Mesodermal cell (in vitro differentiated cells): ENCODE measurements around the gene ERLIN1.

Experiments
- H3K27ac ChIP-seq: 2 replicates; pipeline ENCODE4 v1.7.0; 2013; ENCODE audit warnings: mild to moderate bottlenecking, low read depth, low read length, moderate library complexity; ENCODE audit not compliant: severe bottlenecking
- H3K36me3 ChIP-seq: 2 replicates; pipeline ENCODE4 v1.7.1; 2013; ENCODE audit warnings: mild to moderate bottlenecking, low read length, moderate library complexity; ENCODE audit not compliant: control insufficient read depth, insufficient read depth
- H3K4me1 ChIP-seq: one replicate; pipeline ENCODE4 v1.7.1; 2013; ENCODE audit warnings: mild to moderate bottlenecking, low read length; ENCODE audit not compliant: insufficient read depth, control insufficient read depth, poor library complexity, severe bottlenecking
- H3K4me3 ChIP-seq: 2 replicates; pipeline ENCODE4 v1.7.0; 2013; ENCODE audit warnings: low read length, control low read depth, mild to moderate bottlenecking; ENCODE audit not compliant: insufficient read depth, poor library complexity, severe bottlenecking; ENCODE audit errors: extremely low read depth
- H3K9me3 ChIP-seq: 2 replicates; pipeline ENCODE4 v1.7.1; 2013; ENCODE audit warnings: mild to moderate bottlenecking, low read length, moderate library complexity; ENCODE audit not compliant: control insufficient read depth
- WGBS, 2 experiments: methylation state at CpG; one replicate each; pipeline ENCODE4 v1.1.5; 2013; ENCODE audit warnings: missing lambda C conversion rate in 2 of 2; ENCODE audit not compliant: insufficient coverage in 2 of 2; 5-methylcytosine and 5-hydroxymethylcytosine counted together

Gene ERLIN1

DNA sequence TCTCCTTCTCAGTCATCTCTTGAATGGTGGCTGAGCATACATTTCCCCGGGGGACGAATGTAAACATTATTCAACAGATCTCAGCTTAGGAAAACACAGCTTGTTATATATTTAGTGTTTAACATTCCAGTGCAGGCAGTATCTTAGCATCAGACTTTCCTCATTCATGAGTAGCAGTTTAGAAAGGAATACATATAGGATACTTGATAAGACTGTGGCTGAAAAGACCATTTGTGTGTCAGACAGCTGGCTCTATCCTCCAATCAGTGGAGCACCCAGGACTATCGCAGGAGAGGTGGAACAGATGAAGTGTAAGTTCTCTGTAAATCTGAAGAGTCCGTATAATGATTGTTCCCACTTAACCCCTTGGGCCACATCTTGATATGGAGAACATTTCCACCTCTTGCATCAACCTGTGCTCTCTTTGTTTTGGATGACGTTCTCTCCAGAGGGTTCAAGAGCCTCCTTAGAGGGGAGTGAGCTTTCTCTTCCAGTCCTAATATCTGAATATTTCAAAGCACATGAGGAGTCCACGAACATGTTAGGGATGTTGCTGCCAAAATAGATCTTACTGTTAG lies 34.0 kb downstream of the ERLIN1 start:
- peaks cover 3% of the 10 kb centered on the region for H3K4me1 ChIP-seq
- WGBS, 2 experiments = 95% methylated on average over 3 of the region's 6 CpGs; no CpG with 5 or more reads in 1 of the 2 experiments
- no peak overlapping the region for H3K4me3 ChIP-seq
- H3K9me3 ChIP-seq = no peaks in the 10 kb centered on the region
- H3K36me3 ChIP-seq = peaks cover 54% of the 10 kb centered on the region
- no peak overlapping the region for H3K27ac ChIP-seq

DNA sequence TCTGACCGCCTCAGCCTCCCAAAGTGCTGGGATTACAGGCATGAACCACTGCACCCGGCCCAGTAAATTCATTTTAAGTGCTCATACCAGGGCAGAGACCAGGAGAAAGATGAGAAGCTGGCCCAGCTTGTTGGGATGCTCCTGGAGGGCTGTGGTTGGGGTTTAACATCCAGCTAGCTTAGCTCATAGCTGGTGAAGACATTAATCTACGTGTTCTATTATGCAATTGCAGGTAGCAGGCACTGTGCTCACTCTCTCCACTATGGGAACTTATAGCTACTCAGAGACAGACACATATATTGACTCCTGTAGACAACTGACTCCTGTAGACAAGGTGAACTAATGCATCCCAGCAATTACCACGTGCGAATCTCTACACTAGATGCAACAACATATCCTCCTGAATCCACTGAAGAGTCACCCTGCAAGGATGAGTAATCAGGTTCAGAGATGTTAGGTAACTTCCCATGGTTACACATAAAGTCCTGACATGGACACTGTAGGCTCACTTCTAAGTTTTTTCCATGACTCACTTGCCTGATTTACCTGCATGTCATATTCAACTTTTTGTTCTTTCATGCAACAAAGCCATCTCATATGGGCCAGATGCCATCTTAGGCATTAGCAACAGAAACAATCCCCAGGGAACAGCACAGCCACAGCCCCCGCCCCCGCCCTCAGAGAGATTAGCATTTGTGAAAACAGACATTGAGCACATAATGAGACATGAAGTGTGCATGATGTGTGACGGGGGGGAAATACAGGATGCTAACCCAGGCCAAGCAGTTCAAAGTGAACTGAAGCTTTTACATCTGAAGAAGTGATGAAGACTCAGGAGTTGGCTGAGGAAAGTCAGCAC lies 37.2 kb downstream of the ERLIN1 start:
- Histone ChIP-seq H3K27ac (no peak overlapping the region), H3K9me3 (no peaks in the 10 kb centered on the region), H3K4me1 (peaks cover 3% of the 10 kb centered on the region), H3K4me3 (no peak overlapping the region), H3K36me3 (peaks cover 34% of the 10 kb centered on the region)
- WGBS, 2 experiments = 89 to 93% methylated on average over 4 to 6 of the region's 8 CpGs

DNA sequence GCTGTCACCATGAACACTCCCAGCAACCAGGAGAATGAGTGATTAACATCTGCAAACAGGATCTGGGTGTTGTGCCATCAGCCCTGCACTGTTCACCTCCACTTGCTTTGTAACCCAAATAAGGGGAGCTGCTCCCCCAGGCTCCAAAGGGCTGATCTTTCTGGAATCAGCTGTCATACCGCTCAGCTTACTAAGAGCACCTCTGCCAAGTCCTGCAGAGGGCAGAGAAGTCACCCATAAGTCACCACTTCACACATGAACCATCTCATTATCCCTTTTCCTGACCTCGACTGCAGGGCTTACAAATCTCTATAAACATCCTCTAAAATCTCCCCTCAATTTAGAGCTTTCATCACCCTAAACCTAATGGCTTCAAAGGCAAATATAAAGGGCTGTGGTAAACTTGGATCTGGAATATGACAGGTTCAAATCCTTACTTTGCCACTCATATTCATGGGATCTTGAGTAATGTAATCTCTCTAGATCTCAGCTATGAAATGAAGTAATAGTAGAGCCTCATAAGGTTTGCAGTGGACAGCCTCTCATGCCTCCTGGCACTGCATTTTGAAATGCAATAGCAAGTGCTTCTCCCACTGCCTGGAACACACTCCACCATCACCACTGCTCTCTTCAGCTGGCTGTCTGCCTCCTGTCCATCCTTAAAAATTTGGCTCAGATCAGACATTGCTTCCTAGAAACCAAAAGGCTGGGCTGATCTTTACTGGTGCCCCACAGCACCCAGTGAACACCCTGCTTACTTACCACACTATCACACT lies 38.8 kb downstream of the ERLIN1 start:
- Histone ChIP-seq H3K9me3 (no peaks in the 10 kb centered on the region), H3K4me1 (peaks cover 3% of the 10 kb centered on the region), H3K4me3 (no peak overlapping the region), H3K27ac (no peak overlapping the region), H3K36me3 (peaks cover 20% of the 10 kb centered on the region)
- WGBS, 2 experiments = 77% methylated on average over 1 of the region's 2 CpGs; no CpG with 5 or more reads in 1 of the 2 experiments

DNA sequence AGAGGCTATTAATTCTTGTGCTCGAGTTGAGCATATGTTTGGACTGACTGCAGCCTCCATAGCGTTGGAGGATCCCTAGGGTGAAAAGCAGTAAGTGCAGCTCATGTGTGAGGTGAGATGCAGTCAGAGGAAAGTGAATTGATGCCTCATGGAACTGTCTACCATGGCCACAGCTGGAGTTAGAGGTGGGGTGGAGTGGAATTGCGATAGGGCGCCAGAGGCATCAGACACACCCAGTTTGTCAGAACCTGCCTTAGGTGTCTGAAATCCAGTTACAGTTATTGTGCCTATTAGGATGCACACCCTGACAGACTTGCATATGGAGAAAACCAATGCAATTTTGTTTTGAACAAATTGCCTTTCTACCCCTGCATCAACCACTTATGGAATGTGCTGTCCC lies 39.4 kb downstream of the ERLIN1 start:
- WGBS, 2 experiments = 91 to 96% methylated on average over 4 of the region's 4 CpGs
- no peak overlapping the region for H3K27ac ChIP-seq
- peaks cover 3% of the 10 kb centered on the region for H3K4me1 ChIP-seq
- H3K4me3 ChIP-seq = no peak overlapping the region
- H3K36me3 ChIP-seq = peaks cover 13% of the 10 kb centered on the region
- no peaks in the 10 kb centered on the region for H3K9me3 ChIP-seq

DNA sequence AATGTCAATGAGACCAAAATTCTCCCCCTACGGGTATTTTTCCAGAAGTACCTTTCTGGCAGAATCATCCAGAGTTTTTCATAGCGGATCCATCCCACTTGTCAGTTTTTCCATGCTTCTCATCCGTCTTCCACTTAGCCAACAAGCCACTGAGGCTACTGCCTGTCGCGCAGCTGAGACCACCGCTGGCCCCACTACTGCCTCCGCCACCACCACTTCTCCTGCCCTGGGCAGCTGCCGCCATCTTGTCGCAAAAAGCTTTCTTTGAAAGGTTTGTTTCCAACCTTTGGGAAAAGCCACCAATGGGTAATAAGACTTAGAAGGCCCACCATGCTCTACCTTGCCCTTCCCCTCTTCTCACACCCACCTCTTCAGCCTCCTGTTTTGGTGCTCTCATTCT lies 42.1 kb downstream of the ERLIN1 start:
- Histone ChIP-seq H3K4me3 (no peak overlapping the region), H3K27ac (no peak overlapping the region), H3K9me3 (no peaks in the 10 kb centered on the region), H3K36me3 (no peaks in the 10 kb centered on the region), H3K4me1 (peaks cover 3% of the 10 kb centered on the region)
- WGBS, 2 experiments = 98% methylated on average over 8 to 9 of the region's 9 CpGs

DNA sequence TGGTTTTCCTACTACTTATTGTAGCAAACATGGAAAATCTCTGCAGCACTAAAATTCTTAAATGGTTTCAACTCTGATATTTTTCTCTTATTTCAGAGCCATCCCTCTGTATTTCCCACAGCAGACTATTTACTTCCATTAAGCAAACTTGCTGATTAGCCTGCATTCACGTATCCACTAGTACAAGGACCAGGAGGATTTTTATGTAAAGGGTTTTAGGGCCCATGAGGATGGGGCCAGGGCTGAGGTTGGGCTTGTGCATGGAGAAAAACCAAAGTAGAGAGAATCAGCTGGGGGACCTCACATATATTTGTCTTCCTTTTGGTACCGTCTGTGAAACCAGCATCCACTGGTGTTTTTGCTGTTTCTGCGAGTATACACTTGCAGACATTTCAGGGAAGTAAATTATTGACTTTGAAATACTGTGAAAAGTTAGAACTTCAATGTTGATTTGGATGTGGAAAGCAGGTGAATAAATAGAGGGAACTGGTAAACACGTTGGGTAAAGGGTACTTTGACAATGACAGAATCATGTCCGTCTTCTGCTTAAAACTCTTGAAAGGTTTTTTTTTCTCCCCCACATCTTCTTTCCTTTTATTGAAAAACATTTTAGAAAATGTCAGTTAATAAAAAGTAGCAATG lies 44.3 kb downstream of the ERLIN1 start:
- WGBS, 2 experiments = 82 to 95% methylated on average over 2 of the region's 5 CpGs
- Histone ChIP-seq H3K4me1 (no peaks in the 10 kb centered on the region), H3K27ac (no peak overlapping the region), H3K36me3 (no peaks in the 10 kb centered on the region), H3K4me3 (no peak overlapping the region), H3K9me3 (no peaks in the 10 kb centered on the region)

DNA sequence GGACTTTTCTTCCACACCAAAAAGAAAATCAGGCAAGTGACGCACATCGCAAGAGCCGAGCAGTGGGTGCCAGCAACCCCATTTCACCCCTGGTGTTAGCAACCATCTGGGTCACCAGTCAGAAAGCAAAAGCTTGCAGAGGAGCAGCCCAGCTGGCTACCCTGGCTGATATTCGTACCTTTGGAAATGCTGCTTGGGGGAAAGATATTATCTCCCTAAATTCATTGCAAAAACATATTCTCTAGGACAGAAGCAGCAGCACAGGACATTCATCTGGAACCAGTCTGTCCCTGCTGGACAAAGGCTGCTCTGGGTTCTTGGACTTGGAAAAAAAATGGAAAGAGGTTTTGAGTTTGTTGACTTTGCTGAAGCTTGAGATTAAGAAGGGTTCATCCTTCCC lies 45.8 kb downstream of the ERLIN1 start:
- WGBS, 2 experiments = 97% methylated on average over 3 of the region's 4 CpGs; no CpG with 5 or more reads in 1 of the 2 experiments
- no peaks in the 10 kb centered on the region for H3K36me3 ChIP-seq
- H3K27ac ChIP-seq = no peak overlapping the region
- no peak overlapping the region for H3K4me3 ChIP-seq
- H3K4me1 ChIP-seq = no peaks in the 10 kb centered on the region
- peaks cover 6% of the 10 kb centered on the region for H3K9me3 ChIP-seq

DNA sequence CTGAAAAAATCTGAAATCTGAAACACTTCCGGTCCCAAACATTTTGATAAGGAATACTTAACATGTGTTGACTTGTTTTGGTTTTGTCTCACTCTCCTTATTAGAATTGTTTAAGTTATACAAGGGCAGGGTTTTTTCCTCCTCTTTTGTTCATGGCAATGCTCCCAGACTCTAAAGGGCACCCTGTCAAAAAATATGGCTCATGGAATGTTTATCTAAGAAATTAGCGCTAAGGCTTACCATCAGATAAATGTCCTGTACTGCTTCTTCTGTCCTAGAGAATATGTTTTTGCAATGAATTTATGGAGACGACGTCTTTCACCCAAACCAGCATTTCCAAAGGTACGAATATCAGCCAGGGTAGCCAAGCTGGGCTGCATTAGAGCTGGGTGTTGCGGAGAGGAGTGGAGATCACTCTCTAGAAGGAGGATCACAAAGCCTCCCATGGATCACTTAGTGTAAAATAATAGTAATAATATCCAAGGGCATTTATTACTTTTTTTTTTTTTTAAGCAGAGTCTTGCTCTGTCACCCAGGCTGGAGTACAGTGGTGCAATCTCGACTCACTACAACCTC lies 46.8 kb downstream of the ERLIN1 start:
- peaks cover 12% of the 10 kb centered on the region for H3K9me3 ChIP-seq
- H3K36me3 ChIP-seq = no peaks in the 10 kb centered on the region
- H3K4me3 ChIP-seq = no peak overlapping the region
- H3K4me1 ChIP-seq = no peaks in the 10 kb centered on the region
- no peak overlapping the region for H3K27ac ChIP-seq
- WGBS, 2 experiments = 90 to 100% methylated on average over 1 to 2 of the region's 7 CpGs

DNA sequence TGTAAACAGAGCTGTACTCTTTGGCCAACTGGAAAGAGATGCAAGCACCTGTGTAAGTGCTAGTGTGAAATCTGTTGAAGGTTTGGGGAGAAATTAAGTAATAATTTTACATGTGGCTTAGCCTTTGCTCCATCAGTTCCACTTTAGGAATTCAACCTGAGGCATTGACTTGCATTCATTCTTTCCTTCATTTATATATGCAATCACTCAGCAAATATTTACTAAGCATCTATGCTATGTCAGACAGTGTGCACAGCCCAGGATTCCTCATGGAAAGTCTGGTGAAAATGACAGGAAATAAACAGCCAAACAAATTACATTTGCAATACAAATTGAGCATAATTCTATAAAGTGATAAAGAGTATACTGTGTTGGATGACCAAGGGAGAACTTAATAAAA lies 50.3 kb downstream of the ERLIN1 start:
- Histone ChIP-seq H3K4me1 (no peaks in the 10 kb centered on the region), H3K4me3 (no peak overlapping the region), H3K36me3 (no peaks in the 10 kb centered on the region), H3K27ac (no peak overlapping the region), H3K9me3 (peaks cover 12% of the 10 kb centered on the region)

DNA sequence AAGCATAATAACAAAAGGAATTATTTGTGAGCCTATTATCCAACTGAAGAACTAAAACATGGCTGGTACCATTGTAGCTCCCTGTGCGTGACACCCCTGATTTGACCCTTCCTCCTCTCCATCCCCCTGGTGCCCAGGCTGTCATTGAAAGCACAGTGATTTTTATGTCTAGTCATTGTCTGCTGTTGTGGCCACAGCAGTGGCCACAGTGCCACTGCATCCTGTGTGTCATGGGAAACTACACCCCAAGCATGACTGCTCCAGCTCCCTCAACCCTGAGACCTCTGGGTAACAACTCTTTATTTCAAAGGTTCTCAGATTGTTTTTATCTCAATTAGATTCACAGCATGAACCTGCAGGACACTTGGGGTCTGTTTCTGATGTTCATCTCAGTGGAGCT lies 52.0 kb downstream of the ERLIN1 start:
- Histone ChIP-seq H3K4me1 (no peaks in the 10 kb centered on the region), H3K27ac (no peak overlapping the region), H3K9me3 (peaks cover 12% of the 10 kb centered on the region), H3K36me3 (no peaks in the 10 kb centered on the region), H3K4me3 (no peak overlapping the region)
- 80 to 100% methylated on average over 1 of the region's 1 CpG for WGBS, 2 experiments
